Tibial nerve (tissue), 4 donors: ENCODE results near the gene EPB41L4A. TPM values are rescaled to one million over a fixed set of nuclear protein-coding genes. Genes with fewer than 3 reads are reported as not detected.

Experiments used
- DNase-seq, 2 donors: peaks; one replicate each; pipeline ENCODE4 v3.0.0-alpha.2; 2019; ENCODE audit warnings: low spot score in 2 of 2
- H3K27ac ChIP-seq, 4 donors: fragments of 200-600 bp; sonication (generic) in 3 of 4; one replicate each; pipeline ENCODE4 v1.5.1; 2017 to 2019; ENCODE audit warnings: mild to moderate bottlenecking in 1 of 4
- H3K27me3 ChIP-seq, 2 donors: fragments of 200-600 bp; sonication (generic) in 1 of 2; one replicate each; pipeline versions ENCODE4 v1.5.1 to v1.6.0; 2017 to 2019
- H3K36me3 ChIP-seq, 3 donors: fragments of 200-600 bp; sonication (generic); one replicate each; pipeline ENCODE4 v1.5.1; 2018 to 2019
- H3K4me1 ChIP-seq, 4 donors: fragments of 200-600 bp; sonication (generic) in 3 of 4; one replicate each; pipeline ENCODE4 v1.5.1; 2017 to 2019
- H3K4me3 ChIP-seq, 4 donors: fragments of 200-600 bp; sonication (generic) in 3 of 4; one replicate each; pipeline ENCODE4 v1.5.1; 2017 to 2019; ENCODE audit warnings: mild to moderate bottlenecking in 1 of 4, moderate library complexity in 1 of 4
- H3K9me3 ChIP-seq, 4 donors: fragments of 200-600 bp; sonication (generic) in 3 of 4; one replicate each; pipeline ENCODE4 v1.5.1; 2017 to 2019
- EP300 ChIP-seq, 2 donors: sonication (generic); formaldehyde crosslinking; IDR thresholded peaks; one replicate each; pipeline ENCODE4 v1.6.1; 2017; ENCODE audit warnings: antibody characterized with exemption in 2 of 2, mild to moderate bottlenecking in 1 of 2
- POLR2A ChIP-seq, 2 donors: fragments of 450-650 bp; IDR thresholded peaks; one replicate each; pipeline ENCODE4 v1.6.1; 2017; ENCODE audit warnings: antibody characterized with exemption in 2 of 2, mild to moderate bottlenecking in 2 of 2, moderate library complexity in 2 of 2
- WGBS, 2 donors: methylation state at CpG; one replicate each; pipeline ENCODE4 v1.1.5; 2018; 5-methylcytosine and 5-hydroxymethylcytosine counted together
- total RNA-seq, 4 donors: library from RNA; depleted of rRNA; stranded (reverse); fragments of >200 nt; gene quantifications; one replicate each; pipeline ENCODE4 v1.1.0, GENCODE V29; 2016
- TF ChIP-seq, protein P1 (sequence below), 5 experiments: fragments of 200-600 bp in 3 of 5; fragments of 450-650 bp in 2 of 5; sonication (generic) in 3 of 5; IDR thresholded peaks; one replicate each; pipeline ENCODE4 v1.5.1; 2016 to 2019; ENCODE audit warnings: antibody characterized with exemption in 5 of 5, mild to moderate bottlenecking in 3 of 5, moderate library complexity in 2 of 5

EPB41L4A gene
- total RNA-seq, 4 donors from 2014 or later = 10.6 to 38.1 (median 14.4) TPM

DNA sequence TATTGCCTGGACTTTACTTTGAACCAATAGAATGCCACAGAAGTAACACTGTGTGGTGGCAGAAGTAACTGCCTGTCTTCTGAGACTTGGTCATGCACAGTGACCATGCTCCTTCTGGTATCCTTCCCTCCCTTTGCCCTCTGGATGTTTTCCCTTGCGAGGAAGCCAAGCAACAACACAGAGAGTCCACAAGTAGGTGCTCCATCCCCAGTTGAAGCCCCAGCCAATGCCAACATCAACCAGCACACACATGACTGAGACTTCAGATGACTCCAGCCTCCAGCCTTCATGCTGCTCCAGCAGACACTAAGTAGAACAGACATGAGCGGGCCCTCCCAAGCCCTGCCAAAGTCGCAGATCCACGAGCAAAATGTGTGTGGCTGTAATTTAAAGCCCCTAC, 129.6 kb downstream of the EPB41L4A start:
- Histone ChIP-seq H3K4me3 (no peak overlapping the region), H3K9me3 (no peaks in the 10 kb centered on the region), H3K4me1 (peaks cover 0 to 9% (median 0%) of the 10 kb centered on the region in 4 donors), H3K27ac (no peak overlapping the region), H3K36me3 (no peaks in the 10 kb centered on the region), H3K27me3 (no peaks in the 10 kb centered on the region)
- TF ChIP-seq, protein P1, sequence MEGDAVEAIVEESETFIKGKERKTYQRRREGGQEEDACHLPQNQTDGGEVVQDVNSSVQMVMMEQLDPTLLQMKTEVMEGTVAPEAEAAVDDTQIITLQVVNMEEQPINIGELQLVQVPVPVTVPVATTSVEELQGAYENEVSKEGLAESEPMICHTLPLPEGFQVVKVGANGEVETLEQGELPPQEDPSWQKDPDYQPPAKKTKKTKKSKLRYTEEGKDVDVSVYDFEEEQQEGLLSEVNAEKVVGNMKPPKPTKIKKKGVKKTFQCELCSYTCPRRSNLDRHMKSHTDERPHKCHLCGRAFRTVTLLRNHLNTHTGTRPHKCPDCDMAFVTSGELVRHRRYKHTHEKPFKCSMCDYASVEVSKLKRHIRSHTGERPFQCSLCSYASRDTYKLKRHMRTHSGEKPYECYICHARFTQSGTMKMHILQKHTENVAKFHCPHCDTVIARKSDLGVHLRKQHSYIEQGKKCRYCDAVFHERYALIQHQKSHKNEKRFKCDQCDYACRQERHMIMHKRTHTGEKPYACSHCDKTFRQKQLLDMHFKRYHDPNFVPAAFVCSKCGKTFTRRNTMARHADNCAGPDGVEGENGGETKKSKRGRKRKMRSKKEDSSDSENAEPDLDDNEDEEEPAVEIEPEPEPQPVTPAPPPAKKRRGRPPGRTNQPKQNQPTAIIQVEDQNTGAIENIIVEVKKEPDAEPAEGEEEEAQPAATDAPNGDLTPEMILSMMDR (IDR thresholded peaks at IDR 0.05) = no peak
- TF ChIP-seq EP300 (IDR thresholded peaks at IDR 0.05) (no peak), POLR2A (IDR thresholded peaks at IDR 0.05) (no peak)
- no peak for DNase-seq
- 85 to 91% methylated on average over 4 of the region's 4 CpGs for WGBS, 2 donors

DNA sequence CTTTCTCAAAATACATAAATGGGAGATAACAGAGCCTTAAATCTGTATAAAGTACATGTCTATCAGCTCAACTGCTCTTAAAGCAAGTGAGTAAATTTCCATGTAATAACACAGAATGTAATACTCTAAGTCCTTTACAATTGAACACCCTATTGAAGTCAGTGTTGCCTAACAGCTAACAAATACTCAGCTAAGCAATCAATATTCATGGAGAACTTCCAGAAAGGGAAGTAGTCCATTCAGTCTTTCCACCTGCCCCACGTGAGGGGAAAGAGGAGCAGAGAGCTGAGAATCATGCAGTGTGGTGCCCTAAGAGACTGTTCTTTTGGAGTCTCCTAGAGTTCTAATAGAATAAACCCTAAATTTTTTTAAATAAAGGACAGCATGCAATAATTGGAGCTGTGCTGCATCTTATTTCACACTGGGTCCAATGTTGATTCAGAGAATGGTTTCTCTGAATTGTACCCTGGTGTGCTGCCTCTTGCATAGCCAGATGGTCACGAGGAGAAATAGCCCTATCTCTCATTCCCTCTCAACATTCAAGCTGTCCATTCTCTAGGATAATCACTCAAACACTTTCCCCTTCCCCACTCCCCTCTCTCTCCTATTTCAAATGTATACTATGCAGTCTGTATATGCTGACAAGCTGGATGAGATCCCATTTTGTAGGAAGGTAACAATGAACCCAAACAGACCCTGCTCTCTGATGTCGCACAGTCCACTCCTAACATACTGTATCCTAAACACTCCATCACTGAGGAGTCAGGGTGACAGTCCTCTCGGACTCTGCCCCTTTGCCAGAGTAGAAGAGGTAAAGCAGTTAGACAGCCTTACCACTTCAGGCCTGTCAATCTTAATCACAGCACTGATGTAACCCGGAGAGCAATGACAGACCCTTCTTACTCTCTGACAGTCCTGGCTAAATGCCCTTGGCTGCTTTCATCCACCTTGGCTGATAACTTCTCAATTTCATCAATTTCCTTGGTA, 134.8 kb downstream of the EPB41L4A start:
- H3K27ac ChIP-seq = no peak overlapping the region
- TF ChIP-seq, protein P1 (IDR thresholded peaks at IDR 0.05) = no peak
- no peak for TF ChIP-seq POLR2A (IDR thresholded peaks at IDR 0.05)
- no peak for TF ChIP-seq EP300 (IDR thresholded peaks at IDR 0.05)
- H3K4me3 ChIP-seq = no peak overlapping the region
- 64 to 81% methylated on average over 4 to 5 of the region's 5 CpGs for WGBS, 2 donors
- H3K9me3 ChIP-seq = no peaks in the 10 kb centered on the region
- peaks cover 0 to 9% (median 0%) of the 10 kb centered on the region in 4 donors for H3K4me1 ChIP-seq
- no peaks in the 10 kb centered on the region for H3K27me3 ChIP-seq
- no peak for DNase-seq
- H3K36me3 ChIP-seq = no peaks in the 10 kb centered on the region

DNA sequence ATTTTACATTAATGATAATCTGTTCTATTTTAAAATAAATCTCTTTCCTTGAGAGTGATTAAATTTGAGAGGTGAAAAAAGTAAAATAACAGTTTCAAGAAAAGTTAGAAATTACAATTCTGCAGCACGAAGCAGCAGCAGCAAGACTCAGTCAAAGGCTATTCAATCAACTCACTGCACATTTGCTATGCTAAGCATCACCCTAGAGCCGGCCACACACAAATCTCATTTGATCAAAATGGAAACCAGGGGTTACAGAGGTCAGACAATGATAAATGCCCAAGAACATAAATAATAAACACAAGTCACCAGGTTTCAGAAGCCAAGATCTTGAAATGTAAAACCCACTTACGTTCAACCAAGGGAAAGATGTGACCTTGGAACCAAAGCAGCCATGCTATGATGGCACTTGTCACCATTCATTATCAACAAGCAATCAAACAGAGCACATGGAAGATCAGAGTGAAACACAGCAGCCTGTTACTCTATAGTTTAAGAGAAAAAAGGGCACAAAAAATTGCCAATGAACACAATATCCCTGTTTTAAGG, 136.0 kb downstream of the EPB41L4A start:
- H3K4me3 ChIP-seq = no peak overlapping the region

DNA sequence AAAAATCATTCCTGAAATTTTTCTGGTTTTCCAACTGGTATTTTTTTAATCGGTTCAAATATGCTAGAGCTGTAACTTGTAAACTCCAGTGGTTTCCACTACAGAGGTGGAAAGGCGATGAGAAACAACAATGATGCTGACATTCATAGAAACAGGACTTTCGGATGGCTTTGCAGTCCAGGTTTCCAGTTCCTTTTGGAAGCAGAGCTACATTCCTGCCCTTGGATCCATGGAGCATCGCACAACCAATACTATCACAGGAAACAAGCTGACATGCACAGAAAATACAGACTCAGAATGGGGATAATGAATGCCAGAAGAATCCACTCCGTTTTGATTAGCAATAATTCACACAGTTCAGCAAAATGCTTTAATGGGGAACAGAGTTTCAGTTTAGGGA, 140.0 kb downstream of the EPB41L4A start:
- WGBS, 2 donors = 67 to 75% methylated on average over 5 of the region's 5 CpGs
- H3K27me3 ChIP-seq = no peaks in the 10 kb centered on the region
- no peak overlapping the region for H3K4me3 ChIP-seq
- H3K9me3 ChIP-seq = no peaks in the 10 kb centered on the region
- H3K27ac ChIP-seq = no peak overlapping the region
- no peak for DNase-seq
- H3K36me3 ChIP-seq = no peaks in the 10 kb centered on the region
- TF ChIP-seq POLR2A (IDR thresholded peaks at IDR 0.05) (no peak), EP300 (IDR thresholded peaks at IDR 0.05) (no peak)
- TF ChIP-seq, protein P1 (IDR thresholded peaks at IDR 0.05) = no peak
- H3K4me1 ChIP-seq = peaks cover 0 to 9% (median 0%) of the 10 kb centered on the region in 4 donors

More for the DNA sequence above, 136.0 kb downstream of the EPB41L4A start:
- Histone ChIP-seq H3K9me3 (no peaks in the 10 kb centered on the region), H3K27ac (no peak overlapping the region), H3K36me3 (no peaks in the 10 kb centered on the region), H3K27me3 (no peaks in the 10 kb centered on the region), H3K4me1 (peaks cover 0 to 9% (median 0%) of the 10 kb centered on the region in 4 donors)
- WGBS, 2 donors = 61 to 64% methylated on average over 3 of the region's 3 CpGs
- TF ChIP-seq POLR2A (IDR thresholded peaks at IDR 0.05) (no peak), EP300 (IDR thresholded peaks at IDR 0.05) (no peak)
- TF ChIP-seq, protein P1 (IDR thresholded peaks at IDR 0.05) = no peak
- DNase-seq = no peak

DNA sequence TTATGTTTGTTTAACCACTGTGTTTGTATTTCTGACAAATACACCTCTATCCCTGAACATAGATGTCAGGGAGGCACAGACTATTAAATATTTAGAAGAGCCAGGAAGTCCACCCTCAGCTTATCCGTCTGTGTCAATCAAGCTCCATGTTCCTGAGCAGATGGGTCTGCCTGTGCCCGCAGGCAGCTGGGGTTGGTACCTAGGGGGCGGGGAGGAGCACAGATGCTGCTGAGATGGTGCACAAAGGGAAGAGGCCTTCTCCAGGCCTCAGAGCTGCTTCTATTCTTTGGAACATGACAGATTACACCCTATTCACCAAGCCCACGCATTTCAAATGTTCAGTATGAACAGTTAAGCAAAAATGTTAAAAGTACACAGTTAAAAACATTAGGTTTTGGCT, 142.1 kb downstream of the EPB41L4A start:
- Histone ChIP-seq H3K27me3 (no peaks in the 10 kb centered on the region), H3K4me3 (no peak overlapping the region), H3K36me3 (no peaks in the 10 kb centered on the region), H3K27ac (no peak overlapping the region), H3K4me1 (peaks cover 0 to 8% (median 0%) of the 10 kb centered on the region in 4 donors), H3K9me3 (no peaks in the 10 kb centered on the region)
- 80 to 82% methylated on average over 4 of the region's 4 CpGs for WGBS, 2 donors
- DNase-seq = no peak
- TF ChIP-seq, protein P1 (IDR thresholded peaks at IDR 0.05) = no peak
- TF ChIP-seq EP300 (IDR thresholded peaks at IDR 0.05) = no peak
- TF ChIP-seq POLR2A (IDR thresholded peaks at IDR 0.05) = no peak
